Inferior parietal cortex (tissue), 1 donor: Measurements from ENCODE around the gene CCDC138.

Source experiments
- DNase-seq: peaks from one replicate; pipeline ENCODE4 v3.0.0-alpha.2; 2016; ENCODE audit errors: extremely low spot score

CCDC138 gene

DNA sequence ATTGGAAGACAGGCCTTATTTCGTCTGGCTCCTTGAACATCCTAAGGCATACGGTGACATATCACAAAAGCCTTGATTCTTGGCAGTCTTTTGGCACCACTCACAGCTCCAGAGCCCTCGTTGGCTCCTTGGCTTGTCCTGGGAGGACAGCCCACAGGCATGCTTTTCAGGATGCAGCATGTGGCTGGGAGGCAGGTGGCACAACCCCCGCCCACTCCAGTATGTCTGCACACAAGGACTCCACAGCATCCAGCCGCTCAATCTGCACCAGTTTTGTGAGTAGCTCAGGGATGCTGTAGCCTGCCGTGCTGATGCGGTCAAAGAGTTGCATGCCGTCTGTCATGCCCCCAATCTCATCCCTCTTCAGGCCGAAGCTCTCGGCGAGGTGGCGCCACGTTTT is 110.2 kb downstream of the CCDC138 start:
- DNase-seq, result no peak

DNA sequence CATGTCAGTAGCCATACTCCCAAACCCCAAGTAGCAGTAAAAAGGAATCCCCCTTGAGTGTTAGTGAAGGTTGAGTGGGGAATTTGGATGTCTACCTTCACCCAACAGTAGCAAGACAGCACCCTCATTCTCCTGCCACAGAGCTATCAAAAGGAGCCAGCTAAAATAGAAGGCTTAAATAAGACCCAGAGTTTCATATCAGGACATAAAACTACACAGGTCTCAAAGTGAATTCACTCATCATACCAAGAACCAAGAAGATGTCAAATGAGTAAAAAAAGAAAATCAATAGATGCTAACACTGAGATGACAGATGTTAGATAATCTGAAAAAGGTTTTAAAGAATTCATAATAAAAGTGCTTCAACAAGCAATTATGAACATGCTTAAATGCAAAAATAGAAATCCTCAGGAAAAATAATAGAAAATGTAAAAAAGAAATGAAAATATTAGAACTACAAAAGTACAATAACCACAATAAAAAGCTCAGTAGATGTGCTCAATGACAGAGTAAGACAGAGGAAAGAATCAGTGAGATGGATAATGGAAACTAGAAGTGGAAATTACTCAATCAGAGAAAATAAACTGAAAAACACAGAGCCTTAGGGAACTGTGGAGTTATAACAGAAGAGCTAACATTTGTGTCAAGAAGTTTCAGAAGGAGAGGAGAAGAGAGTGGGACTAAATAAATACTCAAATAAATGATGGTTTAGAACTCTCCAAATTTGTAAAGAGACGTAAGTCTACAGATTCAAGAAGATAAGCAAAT is 111.9 kb downstream of the CCDC138 start:
- no peak for DNase-seq

DNA sequence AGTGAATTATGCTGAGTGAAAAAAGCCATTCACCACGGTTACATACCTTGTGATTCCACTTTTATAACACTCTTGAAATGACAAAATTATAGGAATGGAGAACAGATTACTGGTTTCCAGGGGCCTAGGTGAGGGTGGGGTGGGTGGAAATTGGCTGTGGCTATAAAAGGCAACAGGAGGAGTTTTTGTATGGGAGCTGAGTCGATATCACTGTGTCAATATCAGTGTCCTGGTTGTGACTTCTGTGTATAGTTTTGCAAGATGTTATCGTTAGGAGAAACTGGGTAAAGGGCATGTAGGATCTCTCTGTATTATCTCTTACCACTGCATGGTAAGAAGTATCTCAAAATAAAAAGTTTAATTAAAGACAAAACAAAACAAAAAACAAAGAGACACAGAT is 118.1 kb downstream of the CCDC138 start:
- DNase-seq, result no peak

DNA sequence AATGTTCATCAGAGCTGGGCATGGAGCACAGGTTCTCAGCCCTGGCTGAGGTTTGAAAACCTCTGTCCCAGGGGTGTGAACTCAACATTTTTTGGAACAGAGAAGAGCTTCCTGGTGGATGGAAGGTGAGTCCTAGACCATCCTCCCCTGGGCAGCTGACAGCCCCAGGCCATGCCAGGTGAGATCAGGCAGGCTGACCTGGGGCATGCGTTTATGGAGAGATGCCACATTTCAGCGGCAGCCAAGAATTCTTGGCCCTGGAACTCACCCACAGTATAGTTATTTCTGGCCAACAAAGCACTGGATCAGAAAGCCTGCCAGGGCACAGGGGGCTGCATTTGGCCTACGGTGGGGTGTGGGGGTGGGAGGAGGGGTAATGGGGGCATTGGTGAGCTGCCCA is 118.6 kb downstream of the CCDC138 start:
- no peak for DNase-seq

DNA sequence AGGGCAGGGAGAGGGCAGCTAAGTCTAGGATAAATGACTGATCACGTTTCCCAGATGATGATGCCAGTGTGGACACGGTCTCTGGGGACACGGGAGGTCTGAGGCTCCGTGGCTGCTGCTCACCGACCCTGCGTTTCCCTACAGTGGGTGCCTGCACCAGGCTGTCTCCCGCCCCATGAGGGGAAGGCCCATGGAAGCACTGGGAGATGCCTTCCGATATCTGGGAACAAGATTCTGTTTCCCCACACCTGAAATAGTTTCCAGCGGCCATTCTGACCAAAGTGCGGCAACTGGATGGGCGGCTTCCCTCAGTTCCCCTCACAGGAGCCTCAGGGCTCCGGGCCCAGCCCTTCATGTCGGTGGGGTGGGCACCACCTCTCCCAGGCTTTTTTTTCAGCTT is 119.3 kb downstream of the CCDC138 start:
- DNase-seq, result no peak

DNA sequence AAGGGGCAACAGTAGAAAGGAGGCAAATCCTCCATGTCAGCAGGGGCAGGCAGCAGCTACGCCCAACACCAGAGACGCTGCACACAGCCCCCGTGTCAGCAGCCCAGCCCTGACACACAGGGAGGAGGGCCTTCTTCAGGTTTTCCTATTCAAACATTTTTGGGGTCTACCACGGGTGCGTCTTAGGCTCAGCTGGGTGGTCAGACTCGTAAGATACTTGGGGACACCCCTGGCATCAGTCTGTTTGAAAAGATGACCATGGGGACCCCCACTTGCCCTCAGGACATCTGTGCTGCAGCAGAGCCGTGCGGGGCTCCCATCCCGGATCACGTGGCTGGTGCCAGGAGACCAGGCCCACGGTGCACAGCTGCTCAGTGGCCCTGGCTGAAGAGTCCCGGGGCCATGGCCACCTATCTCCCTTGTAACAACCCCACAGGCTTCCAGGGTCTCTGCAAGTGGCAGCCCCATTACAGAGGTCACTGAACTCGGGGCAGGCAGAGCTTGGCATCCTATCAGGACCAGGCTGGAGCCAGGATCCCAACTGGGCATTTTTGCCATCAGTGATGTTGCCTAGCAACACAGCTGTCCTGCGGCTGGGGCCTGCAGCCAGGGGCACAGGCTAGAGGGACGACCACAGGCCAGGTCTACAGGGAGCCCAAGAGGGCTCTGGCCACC is 120.0 kb downstream of the CCDC138 start:
- DNase-seq, result no peak

DNA sequence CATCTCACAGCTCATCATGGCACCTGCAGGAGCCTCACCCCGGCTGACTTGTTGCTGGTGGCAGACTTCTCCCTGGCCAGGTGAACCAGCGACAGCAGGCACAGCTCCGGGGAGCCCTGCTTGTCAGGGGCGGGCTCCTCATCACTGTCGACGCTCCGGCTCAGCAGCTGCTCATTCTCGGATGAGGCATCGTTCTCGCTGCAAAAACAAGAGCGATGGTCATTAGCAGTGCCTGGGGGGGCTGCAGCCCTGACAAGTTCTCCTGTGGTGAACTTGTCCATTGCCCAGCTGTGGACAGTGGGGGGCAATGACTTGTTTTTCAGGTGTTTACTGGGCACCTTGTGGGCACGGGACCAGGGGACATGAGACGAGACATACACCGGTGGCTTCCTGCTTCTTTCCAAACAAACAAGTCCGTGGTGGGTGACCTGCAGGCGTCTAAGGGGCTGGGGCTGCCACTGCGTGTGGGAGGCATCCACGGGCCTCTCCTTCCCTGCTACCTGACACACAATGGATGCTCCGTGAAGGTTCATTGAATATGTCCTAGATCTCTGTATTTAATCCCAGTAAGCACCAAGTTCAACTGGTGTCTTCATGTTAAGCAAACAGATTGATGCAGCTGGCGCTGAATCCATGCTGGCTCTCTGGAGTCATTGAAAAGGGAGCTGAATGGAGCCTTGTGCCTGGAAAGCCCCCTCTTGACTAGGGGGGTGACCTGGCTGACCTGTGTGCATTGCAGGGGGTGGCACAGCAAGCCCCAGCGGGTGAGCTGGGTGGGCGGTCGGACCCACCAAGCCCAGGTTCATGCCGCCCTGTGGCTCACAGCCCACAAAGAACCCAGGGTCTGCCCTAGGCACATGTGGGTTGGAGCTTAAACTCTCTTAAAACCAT is 121.5 kb downstream of the CCDC138 start:
- no peak for DNase-seq

DNA sequence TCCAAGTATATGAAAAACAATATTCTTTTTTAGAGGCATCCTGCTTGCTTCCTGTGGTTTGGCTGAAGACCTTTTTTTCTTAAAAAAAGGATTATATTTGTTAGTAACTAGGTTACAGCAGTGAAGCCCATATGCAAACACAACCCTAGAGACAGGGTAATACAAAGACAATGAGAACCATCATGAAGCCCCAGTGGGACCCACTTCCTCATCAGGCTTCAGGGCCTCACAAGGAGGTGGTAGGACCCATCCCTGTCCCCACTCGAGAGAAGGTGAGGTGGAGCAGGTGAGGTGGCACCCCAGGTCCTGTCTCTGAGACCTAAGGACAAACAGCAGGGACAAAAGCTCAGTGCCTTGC is 122.1 kb downstream of the CCDC138 start:
- no peak for DNase-seq

DNA sequence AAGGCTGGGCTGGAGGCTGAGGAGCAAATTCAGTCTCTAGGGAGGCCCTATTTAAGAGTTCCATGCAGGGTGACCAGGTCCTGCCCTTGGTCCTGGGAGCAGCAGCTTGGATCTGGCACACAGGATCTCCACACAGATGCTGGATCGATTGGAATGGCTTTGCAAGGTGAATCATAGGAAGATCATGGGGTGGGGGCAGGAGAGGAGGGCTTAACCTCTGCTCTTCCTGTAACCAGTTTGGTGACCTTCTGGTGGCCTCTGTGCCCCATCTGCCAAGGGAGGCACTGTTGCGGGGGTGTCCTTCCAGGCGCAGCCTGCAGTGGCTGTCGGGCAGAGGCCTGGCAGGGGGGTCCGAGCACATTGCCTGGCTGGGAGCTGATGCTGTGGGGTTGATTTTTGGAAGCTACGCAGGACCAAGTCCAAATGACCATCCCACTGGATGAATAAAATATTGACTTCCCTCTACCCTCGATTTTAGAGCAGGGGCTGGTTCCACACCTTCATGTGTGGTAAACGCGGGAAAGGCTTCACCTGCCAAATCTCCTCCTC is 122.8 kb downstream of the CCDC138 start:
- DNase-seq, result no peak

DNA sequence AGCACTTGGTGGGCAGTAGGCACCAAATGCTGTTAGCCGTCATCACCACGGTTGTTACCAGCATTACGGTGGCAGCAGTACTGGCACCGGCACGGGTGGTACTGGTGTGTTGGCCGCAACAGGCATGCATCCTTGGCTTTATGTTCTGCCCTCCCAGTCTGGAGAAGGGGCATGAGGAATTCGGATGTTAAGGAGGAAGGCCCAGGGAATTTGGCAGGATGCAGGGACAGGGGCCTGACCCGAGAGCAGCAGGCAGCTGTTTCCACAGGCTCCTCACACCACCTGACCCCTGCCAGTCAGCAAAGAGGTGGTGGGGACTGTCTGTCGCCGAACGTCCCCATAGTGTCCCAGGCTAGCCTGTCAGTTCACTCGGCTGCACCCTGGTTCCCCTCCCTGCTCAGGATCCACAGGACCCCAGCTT is 123.5 kb downstream of the CCDC138 start:
- no peak for DNase-seq

DNA sequence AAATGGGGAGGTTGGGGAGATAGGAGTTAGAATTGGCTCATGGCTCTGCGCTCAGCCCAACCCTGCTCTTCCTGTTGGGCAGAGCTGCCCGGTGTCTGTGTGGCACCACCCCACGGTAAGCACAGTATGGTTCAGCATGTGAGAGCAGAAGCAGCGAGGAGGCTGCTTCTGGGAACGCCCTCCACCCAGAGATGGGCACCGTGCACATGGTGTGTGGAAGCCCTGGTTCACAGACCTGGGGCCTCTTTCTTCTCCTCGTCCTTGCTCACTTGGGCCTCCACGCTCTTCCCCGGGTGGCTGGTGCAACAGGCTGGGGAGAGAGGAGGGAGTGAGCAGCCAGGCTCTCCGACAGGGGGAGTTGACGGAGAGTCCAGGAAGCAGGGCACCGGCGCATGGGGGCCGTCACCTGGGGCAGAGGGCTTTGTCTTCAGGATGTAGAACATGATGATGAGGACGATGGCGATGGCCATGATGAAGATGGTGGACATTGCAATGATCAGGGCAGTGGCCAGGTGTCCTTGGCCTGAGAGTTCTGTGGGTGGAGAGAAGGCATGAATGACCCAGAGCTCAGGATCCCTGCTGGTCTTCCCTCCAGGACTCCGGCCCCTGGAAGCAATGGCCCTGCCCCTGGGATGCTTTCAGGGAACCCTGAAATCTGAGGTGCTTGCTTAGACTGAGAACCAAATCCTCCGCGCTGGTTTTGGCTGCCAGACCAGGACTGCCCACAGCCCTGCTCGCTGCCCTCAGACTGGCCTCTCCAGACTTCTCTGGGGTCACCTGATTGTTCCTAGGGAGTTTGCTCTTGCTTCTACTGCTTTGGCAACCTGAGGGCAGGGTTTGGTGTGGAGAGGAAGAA is 124.2 kb downstream of the CCDC138 start:
- DNase-seq, result no peak

DNA sequence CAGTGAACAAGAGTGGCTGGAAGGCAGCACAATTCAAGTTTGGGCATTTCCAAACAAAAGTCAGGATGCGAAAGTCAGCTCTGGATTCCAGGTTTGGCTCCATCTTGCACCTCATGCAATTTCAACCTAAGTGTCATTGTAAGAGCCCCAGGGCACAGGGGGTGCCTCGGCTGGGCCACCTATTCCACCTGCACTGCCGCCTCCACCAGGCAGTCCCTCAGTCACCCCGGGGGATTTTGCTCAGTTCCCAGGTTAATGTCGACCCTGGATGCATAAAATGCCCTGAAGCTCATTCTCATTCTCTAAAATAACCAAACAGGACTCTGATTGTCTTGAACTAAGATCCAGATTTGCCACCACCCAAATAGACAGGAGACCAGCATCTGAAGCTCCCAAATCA is 124.8 kb downstream of the CCDC138 start:
- DNase-seq, result no peak

DNA sequence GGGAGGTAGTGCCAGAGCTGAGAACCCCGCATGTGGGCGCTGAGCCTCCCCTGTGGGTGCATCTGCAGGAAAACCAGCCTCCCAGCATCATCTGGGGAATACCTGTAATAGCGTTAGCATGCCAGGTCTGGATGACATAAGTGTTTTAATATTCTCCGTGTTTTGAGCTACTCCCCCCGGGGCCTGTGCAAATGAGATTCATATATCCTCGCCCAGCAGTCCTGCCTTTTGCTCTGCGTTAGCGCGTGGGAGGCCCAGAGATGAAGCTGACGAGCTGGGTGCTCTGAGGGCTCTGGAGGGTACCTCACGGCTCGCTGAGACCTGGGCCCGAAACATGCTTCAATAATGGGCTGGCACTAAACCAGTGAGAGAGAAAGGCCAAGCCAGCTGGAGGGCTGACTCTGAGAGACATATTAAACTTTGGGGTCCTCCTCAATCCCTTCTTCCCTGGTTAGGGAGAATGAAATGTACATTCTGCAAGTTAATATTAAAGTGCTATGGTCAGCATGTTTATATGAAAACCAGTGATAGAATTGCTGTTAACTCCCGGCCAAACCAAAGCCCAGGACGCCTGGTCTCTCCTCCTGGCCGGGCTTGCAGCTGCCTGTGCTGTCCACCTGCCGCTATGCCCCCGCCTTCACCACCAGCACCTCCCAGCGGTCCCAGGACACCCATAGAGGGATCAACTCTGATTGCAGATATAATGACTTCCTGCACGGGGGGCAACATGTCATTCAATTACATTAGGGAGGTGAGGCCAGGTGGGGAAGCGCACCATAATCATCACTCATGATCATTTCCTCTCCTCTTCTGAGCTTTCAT is 125.4 kb downstream of the CCDC138 start:
- DNase-seq, result no peak

DNA sequence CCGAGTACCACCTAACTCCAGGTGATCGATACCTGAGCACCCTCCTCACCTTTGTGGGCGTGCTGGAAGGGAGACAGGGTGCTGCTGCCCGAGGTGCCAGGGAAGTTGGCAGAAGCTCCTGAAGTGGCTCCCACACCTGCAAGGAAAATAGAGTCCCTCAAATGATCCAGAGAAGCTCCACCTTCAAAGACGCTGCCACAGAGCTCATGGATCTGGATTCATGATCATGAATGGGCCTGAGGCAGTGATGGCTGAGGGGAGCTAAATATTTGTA is 126.0 kb downstream of the CCDC138 start:
- no peak for DNase-seq

DNA sequence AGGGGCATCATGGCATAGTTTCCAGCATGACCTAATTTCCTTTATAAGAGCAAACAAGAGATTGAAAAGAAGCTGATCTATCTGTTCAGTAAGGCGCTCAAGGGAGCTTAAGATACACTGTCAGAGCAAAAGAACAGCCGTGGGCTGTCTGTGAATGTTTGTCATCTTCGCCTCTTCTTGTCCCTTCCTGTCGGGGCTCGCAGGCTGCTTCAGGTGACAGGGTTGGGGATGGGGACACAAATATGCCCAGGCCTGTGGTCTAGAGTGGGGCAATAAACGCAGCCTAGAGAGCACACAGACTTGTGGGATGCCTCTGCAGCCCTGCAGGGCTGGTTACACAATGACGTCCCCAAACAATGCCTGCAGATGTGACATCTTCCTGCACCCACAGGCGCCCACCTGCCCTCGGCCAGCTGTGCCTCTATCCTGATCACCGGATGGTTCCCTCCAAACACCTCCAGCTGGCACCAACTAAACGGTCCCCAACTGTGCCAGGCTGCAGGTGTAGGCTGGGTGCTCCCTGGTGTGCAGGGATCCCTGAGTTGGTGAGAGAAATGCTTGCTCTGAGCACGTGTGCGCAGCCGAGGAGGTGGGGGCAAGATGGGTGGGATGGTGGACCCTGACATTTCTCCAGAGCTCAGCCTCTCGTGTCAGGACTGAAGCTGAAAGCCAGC is 129.7 kb downstream of the CCDC138 start:
- no peak for DNase-seq

DNA sequence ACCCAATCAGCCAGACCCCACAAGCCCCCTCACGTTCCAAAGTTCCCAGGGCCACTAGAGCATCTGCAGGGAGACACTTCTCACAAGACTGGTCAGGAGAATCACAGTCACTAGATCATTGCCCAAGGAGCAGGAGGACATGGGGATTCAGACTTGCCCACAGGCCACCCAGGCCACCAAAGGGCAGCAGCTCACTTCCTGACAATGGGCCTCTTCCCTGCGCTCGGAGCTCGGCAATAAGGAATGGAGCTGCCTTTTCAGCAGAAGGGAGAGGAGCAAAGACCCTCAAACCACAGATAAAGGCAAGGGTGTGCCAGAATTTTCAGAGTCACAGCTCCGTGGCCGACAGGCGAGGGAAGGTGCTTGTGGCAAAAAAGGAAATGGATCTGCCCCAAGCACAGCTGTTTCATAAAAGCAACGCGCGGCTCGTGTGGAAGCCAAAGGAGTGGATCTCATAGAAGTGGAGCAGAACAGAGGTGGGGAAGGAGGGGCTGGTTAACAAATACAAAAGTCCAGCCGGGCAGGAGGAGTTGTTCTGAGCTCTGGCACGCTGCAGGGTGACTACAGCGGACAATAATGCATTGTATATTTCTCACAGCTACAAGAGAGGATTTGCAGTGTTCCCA is 130.3 kb downstream of the CCDC138 start:
- peak; percentile 24 for DNase-seq

DNA sequence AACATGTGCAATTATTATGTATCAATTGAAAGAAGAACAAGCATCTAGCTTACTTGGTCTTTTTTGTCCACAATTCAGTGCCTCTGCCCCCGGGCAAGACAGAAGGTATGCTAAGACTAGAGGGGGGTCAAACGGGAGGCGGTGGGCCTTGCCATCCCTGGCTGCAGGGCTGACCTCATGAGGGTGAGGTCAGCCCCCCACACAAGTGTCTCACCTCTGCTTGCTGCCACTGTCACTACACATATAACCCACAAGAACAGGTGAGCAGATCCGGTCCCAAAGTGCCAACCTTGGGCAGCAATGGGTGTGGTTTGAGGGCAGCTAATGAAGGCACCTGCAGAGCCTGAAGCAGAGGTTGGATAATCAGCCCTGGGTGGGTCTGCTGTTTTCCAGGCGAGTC is 131.0 kb downstream of the CCDC138 start:
- DNase-seq, result no peak

DNA sequence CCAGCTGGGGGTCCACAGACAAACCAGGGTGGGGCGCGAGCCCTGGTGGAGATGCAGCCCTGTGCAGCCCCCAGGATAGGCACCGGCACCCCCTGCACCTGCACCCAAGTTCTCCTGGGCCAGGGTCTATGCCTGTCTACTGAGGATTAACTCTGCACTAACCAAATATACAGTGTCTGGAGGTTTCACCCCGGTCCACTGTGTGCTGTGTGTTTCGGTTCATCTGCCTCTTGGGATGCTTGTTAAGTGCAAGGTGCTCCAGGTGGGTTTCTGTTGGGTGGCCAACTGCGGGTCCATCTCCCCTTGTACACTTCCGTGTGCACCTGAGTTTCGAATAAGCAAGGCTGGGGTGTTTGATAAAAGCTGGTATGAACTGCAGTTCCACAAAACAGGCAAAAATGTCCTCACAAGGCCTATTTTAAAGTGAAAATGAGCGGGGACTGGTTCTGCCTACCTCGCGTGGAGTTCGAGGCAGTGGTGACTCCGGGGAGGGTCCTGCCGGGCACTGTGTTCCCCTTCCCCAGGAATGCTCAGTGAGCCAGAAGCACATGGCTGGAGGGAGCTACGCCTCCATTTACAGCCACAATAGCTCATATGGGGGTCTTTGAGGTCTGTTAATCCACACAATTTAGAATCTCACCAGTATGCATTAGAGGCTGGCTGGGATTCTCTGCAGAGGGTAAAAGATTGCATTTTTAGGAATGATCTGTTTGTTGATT is 131.7 kb downstream of the CCDC138 start:
- no peak for DNase-seq

DNA sequence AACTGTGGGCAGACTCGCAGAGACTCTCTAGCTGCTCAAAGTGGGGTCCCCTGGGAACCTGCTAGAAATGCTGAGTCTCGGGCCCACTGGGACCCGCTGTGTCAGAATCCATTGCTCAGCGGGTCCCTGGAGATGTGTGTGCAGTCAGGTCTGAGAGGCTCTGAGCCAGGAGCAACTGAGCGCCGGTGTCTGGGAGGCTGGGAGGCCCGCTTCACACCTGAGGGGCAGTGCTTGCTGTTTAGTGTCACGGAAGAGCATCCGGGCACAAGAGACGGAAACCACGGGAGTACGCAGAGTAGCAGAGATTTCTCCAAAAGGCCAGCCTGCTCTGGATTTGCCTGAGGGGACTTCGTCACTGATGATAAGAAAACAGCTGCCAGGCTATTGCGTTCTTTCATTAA is 132.4 kb downstream of the CCDC138 start:
- DNase-seq, result no peak
